Activated CD8-positive, alpha-beta memory T cell treated with anti-CD3 and anti-CD28 coated beads for 48 hours (primary cell): Measurements from ENCODE around the gene RAP2A.

Experiments used
- DNase-seq, 3 experiments: peaks; one replicate each; pipeline ENCODE4 v3.0.0-alpha.2; 2020; ENCODE audit warnings: low read depth in 2 of 3, low spot score in 2 of 3

The RAP2A gene

DNA sequence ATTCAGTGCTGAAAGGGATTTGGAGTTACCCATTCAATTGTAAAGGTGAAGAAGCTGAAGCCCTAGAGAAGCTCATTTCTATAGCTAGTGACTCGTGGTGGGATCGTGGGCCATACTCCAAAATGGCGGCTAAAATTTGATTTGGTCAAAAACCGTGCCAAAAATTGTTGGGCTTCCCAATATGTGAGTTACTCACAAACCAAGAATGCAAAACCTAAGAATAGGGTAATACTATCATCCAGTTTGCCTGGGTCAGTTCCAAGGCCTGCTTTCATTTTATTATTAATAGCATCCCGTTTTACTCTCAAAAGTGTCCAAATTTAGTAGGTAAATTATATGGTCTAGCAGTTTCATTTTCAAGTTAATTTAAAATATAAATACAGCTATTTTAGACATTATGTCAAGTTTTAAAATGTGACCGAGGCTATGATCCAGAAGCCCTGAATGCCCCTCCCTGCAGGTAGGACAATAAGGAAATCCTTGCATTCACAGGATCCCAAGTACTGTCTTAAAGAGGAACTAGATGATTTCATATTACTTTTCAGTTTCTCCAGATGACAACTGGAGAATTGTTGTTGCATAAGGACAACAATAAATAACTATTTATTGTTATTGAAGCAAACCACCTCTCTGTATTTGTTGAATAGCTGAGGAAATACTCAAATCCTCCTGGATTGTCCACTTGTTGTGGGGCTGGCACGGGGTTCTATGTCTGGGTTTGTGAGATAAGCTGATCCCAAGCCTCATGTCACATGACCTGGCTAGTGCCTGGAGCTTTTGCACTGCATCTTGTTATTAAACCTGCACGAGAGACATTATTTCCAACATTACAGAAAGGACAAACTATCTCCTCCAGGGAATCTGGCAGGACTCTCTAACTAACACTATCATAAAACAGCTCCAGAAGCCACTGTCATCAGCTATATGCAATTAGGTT, 11.6 kb upstream of the RAP2A start:
- no peak for DNase-seq

DNA sequence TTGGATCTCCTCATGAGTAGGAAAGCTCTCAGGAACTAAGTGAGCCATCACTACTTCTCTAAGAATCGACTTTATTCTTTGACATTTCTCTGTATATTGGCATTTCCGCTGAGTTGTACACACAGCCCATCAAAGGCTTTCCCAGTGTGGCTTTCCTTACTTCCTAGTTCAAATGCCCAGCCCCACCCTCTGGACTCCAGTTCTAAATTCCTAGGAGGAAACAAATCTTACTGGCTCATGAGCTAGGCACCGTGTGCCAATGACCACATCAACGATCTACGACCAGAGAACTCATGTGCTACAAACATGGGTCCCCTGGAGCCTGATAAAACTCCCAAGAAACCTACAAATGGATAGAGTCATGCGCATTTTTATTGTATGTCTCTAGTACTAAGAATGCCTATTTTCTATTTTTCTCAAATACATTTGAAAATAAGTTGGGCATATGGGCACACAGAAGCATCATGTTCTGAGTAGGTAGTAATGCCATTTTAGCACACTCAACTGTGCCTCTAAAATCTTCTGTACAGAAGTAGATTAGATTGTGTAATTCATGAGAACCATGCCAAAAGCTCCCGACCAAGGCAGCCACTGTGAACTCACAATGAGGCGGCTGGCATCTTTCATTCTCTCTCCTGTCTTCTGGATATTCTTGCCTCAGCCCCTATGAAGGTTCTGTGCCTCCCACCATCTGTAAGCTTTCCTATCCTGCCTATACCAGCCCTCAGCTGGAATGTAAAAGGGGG, 10.5 kb upstream of the RAP2A start:
- DNase-seq: no peak

DNA sequence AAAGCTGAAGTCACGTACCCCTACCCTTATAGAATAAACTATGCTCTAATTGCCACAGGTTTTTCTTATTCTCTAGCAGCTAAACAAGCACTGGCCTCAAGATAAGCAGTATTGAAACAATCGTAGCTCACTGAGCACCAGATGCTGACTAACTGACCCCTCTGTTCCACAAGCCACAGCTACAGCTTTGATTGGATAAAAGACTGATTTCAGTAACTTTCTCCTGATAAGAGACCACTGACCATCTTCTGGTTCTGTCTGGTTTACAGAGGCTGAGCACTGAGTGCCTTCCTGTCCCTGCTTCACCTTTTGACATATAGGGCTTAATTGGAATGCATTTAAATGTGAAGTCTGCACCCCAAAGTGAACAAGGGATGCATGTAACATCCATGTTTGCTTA, 8.4 kb upstream of the RAP2A start:
- no peak for DNase-seq

DNA sequence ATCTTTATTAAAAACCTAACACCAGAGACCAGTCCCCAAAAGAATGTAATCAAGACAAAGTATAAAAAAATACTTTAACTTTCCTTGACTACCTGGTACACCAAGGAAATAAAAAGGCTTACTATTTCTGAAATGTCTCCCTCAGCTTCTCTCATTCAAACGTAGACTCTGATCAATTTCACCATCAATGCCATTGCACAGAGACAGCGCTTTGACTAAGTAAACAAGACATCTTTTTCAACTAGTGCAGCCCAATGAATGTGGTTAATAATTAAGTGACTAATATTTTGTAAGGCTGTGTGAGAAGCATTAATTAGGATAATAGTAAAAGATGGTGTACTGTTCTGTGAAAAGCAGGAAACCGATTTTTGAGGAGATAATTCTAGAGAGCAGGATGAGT, 7.3 kb upstream of the RAP2A start:
- no peak for DNase-seq

DNA sequence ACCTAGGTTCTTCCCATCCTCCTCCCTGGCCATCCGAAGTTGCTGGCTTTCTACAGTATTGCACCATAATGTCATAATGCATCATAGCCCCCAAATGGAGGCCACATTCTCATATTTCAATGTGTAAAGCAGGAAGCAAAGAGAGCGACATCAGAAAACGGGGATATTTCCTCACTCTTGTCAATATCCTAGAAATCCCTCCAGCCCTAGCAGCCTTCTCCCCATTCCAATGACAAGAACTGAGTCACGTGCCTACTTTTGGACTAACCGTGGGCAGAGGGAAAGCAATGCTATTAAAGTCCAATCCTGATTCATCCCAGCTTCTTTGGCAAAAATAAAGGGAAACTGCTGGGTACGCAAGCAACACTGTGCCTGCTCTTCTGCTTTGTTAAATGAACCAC, 4.3 kb upstream of the RAP2A start:
- DNase-seq: no peak

DNA sequence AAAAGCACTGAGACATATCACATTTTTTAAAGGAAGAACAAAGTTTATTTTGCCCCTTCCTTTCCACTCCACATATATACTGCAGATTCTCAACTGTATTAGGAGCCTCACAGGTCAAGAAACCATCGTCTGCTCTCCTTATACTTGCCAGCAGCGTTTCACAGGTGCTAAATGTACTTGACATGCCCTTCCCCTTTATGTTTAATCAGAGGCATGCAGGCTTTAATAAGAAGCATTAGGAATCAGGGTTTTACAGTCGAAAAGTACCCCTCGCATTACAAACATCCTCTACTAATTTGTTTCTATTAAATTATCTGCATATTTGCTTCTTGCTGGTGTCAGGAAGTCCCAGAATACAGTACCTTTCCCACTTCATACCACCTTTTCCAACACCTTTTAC, 3.7 kb upstream of the RAP2A start:
- DNase-seq: no peak

DNA sequence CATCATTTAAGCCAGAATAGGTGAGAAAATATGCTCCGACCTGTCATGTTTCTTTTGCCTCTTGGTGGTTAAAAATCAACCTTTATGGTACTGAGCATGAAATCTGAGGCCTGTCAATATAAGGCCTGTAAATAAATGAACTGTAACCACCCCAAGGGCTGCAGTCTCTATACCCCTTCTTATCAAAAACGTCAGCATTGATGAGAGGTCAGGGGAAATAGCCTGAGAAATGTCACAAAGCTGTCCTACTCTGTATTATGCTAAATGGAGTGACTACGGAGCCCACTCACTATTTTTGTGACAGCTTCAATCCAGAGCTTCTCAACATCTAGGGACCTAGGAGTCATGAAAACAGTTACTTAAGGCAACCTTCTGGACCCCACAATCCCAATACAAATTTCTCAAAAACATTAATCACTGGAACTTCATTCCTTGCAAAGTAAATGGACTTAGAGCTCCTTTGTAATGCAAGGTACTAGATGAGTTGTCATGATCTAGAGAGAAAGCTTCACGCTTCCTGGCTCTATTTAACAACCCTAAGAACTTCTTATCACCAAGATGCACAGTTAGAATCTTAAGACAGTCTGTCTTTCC, 2.7 kb upstream of the RAP2A start:
- no peak for DNase-seq

DNA sequence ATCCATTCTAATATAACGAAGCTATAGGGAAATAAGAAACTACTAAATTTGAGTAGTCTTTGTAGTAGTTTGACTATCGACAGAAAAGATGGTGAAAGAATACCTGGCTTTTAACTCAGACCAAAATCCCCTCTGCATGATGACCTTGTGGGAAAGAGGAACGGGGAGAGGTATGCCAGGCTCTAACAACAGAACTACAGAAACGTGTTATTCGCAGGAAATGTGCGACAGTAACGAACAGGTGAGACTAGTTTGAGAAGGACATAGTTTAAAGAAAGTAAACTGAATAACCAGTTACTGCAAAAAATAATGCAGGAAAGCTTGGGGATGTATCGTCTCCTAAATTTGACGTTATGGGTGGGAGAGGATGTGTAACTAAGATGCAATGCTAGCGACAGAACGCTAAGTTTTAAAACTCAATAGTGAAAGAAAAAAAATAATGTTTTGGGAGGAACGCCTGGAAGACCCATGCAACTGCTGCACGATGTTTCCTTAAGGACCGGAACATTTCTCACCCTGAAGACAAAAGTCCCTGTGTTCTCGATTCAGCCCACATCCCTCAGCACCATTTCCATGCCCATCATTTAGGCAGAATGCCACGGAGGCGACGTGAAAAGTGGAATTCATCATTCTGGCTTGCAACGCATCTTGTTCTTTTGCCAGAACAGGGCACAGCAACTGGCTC, 1.6 kb upstream of the RAP2A start:
- no peak for DNase-seq

DNA sequence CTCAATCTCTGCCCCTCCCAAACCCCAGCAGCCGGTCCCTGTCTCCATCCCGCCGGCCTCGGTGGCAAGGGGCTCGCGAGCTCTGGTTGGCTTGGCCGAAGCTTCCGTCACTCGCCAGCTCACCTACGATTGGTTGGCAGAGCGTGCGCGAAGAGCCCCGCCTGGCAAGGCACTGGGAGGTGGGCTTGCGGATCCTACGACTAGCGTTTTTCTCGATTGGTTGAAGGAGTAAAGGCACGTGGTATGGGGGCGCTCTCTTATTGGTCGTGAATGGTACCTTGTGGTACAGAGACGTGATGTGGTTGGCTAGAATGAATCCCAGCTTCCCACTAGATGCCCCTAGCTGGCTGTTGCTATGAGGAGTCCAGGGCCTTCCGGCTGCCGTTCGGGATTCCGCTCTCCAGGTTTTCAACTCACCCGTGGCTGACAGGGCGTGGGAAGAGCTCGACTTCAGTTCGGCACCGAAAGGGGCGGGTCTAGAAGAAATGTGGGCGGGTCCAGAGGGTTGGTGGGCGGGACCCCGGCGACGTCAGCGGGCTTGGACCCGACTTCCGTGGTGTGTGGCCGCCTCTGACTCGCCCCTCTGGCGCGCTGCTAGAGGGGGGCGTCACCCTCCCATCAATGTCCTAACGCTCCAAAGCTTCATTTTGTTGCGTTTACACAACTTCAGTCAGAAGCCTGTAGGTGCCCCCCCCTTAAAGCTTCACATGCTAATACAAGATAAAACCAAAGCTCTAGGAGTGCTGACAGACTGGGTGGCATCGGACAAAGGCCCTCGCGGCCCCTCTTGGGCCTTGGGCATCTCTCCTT, 847 bp upstream of the RAP2A start:
- DNase-seq: peak; percentile 92 to 96 (median 93)

DNA sequence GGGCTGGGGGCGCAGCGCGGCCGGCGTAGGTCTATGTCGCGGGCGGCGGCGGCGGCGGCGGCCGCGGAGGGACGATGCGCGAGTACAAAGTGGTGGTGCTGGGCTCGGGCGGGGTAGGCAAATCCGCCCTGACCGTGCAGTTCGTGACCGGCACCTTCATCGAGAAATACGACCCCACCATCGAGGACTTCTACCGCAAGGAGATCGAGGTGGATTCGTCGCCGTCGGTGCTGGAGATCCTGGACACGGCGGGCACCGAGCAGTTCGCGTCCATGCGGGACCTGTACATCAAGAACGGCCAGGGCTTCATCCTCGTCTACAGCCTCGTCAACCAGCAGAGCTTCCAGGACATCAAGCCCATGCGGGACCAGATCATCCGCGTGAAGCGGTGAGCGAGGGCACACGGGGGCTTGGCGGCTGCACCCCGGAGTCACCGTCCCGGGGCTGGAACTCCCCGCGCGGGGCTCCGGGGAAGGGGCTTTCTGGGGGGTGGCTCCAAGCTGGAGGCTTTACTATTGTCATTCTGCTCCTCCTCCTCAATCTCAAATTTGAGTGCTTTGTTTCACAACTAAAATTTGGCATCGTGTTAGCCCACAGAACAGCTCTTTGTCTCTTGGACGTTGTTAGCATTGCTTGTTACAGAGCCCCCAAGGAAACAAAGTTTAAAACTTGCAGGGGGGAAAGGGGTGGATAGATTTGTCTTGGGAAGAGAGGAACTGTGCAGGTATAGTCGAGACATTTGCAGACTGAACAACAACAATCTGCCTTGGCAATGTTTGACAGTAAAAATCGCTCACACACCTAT, 630 bp downstream of the RAP2A start:
- DNase-seq: peak; percentile 6 to 22 (median 19)

DNA sequence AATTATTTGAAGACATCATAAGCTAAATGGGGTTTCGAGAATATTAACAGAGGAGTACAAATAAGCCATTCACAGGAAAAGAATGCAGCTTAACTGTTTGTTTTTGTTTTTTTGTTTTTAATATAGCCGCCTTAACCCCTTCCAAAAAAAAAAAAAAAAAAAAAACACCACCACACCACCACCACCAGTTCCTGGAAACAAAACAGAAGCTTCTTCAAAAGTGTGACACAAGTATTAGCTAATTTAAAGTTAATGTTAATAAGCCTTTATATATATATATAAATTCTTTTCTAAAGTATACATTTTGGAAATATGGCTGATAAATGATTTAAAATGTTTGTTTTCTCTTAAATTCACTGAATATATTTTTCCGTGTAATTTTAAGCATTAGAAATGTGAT, 1.4 kb downstream of the RAP2A start:
- DNase-seq: no peak

DNA sequence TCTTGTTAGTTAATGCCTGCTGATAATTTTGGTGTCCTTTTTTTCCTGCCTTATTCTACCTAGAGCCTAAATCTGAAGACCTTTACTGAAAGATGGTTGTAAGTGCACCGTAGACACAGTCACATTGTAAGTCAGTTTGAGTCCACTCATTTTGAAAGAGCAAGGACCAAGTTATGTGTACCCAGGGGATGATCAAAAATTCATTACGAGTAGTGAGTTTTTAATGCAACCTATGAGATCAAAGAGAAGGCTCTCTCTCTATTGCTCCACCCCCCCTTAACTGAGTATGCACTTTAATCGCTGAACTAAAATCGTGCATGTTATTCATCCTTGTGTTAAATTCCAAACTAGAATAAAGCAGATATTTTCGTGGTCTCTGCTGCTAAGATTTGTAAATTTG, 1.8 kb downstream of the RAP2A start:
- no peak for DNase-seq

DNA sequence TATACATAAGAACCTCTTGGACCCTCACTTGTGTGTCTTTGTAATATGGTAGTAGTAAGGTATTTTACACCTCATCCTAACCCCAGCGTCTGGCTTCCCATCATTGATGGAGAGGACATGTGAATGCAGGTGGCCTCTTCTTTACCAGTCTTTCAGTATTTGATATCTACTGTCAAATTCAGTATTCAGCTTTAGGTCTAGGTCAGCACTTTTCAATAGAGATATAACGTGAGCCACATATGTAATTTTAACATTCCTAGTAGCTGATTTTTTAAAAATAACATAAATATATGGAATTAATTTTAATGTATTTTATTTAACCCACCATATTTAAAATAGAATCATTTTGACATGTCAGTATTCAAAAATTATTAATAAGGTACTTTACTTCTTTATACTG, 2.9 kb downstream of the RAP2A start:
- DNase-seq: no peak

DNA sequence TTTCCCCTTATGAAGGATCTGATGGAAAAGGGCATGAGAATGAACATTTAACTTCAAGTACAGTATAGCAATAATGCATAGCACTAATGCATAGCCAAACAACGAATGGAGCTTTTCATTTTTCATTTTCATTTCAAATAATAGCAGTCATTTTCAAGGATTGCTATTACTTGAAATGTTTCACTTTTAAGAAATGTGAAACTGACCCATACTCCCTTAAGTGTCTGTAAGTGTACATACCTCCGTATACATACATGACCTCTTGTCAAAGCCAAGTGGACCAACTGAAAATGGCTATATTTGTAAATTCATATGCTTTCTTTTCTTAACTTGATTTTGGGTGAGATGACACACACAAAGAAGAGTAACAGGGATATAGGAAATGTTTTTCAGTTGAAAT, 3.8 kb downstream of the RAP2A start:
- DNase-seq: no peak

DNA sequence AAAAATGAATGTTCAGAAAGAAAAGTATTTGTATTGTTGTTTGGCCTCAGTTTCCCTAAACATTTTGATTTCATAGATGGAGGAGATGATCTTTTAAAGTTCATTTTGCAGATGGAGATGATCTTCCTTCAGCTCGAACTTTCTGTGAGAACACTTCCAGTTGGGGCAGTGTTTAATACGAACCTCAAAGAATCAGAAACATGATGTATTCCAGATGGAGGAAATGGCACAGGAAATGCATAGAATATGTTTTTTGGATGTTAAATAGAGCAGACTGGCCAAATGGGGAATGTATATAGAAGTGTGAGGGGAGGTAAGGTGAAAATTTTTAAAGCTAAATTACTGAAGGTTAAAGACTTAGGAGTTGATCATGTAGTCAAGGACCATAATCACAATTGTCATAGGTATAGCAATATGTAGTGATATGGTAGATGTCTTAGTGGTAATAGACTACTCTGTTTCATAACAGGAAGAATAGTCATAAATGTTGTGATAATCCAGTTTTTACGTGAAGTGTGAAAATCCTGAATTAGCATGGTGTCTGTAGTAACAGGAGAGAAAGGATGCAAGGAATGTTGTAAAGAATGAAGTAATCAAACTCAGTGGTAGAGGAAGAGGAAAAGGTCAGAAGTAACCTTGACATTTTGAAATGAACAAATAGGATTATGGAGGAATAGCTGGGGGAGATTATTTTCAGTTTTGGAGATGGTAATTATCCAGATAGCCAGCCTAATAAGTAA, 5.1 kb downstream of the RAP2A start:
- no peak for DNase-seq

DNA sequence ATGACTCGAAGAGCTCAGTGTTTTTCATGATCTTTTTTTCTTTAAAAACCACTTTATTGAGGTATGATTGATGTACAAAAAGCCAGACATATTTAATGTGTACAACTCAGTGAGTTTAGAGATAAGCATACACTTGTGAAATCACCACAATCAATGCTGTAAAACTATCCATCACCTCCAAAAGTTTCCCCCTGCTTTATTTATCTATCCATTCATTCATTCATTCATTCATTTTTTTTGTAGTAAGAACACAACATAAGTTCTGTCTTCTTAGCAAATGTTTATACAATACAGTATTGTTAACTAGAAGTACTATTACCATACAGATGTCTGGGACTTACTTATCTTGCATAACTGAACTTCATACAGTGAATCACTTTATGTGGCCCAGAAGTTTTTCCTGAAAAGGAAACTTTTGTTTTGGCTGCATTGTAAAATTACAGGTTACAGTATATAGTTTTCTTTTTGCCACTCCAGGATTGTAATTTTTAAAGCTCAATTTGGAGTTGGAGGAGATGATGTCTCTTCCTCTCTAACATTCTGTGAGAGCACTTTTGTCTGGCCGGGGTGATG, 6.7 kb downstream of the RAP2A start:
- DNase-seq: no peak

DNA sequence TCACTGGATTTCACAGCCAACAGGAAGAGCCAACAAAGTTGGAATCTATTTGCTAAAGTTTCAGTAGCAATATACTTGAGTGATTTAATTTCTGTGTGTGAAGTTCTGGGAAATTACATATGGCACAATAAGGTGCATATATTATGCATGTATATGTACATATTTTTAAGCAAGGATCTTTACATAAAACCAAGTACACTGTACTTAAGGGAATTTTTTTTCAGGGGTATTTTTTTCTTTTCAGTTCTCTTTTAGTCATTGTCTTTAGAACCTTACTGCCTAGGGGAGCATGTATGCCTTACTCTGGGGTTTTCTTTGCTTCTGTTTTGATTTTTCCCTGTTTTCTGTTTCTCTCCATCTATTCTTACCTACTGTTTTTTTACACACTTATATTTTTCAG, 7.4 kb downstream of the RAP2A start:
- DNase-seq: no peak

DNA sequence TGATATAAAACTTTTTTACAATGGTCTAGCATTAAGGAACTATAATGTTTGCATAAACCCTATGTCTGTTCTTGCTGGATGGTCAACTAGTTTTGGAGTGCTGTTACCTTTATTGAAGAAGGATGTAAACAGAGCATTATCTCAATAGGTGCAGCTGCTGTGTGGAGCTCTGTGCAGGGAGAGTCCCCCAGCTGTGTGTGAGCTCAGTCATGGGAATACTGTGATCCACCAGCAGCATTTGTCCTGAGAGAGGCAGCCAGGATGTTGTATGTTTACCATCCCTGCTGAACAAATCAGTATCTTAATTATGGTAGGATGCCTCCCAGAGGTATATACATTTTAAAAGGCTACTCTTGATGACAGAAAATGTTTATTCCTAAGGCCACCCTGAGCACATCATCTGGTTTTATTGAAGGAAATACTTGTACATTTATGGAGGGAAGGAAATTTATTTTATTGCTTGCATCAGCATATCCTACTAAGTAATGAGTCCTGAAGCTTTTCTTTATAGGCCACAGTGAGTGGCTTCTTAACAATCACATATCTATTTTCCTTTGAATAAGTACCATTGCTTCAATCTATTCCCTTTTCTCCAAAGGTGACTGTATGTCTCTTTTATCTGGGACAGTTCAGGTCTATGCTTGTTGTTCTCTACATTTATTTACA, 11.7 kb downstream of the RAP2A start:
- DNase-seq: no peak
